K562 (cell line): ENCODE results near the gene P2RY11. TPM values are rescaled to one million over a fixed set of nuclear protein-coding genes. Genes with fewer than 3 reads are reported as not detected.

Experiments
- DMBX1 ChIP-seq: fragments of 250-450 bp; sonication (Bioruptor Pico); IDR thresholded peaks from 2 replicates; pipeline ENCODE4 v1.8.0; 2022; ENCODE audit warnings: inconsistent platforms, mild to moderate bottlenecking, moderate library complexity, borderline replicate concordance
- FOXJ2 ChIP-seq: fragments of 200-800 bp; sonication (Bioruptor generic); IDR thresholded peaks from 2 replicates; pipeline ENCODE4 v1.6.1; 2016; ENCODE audit warnings: missing genetic modification characterization, missing compliant biosample characterization
- KLF16 ChIP-seq: IDR thresholded peaks from 2 replicates; pipeline ENCODE4 v1.6.1; 2016; ENCODE audit warnings: antibody characterized with exemption
- MCM3 ChIP-seq: fragments of 450-650 bp; IDR thresholded peaks from 2 replicates; pipeline ENCODE4 v1.6.1; 2016
- MYNN ChIP-seq, 2 experiments: sonication (generic); formaldehyde crosslinking in 1 of 2; IDR thresholded peaks; 2 replicates each; pipeline versions ENCODE4 v1.5.0 to v1.6.1; 2016 to 2020; ENCODE audit warnings: antibody characterized with exemption in 1 of 2, missing genetic modification reagents in 1 of 2
- NFIC ChIP-seq: fragments of 450-650 bp; IDR thresholded peaks from 2 replicates; pipeline ENCODE4 v1.6.1; 2017; ENCODE audit warnings: mild to moderate bottlenecking, inconsistent platforms
- POLR2AphosphoS2 ChIP-seq: IDR thresholded peaks from 2 replicates; pipeline ENCODE4 v1.6.1; 2012; ENCODE audit warnings: low read length, improper control_type of control experiment
- PRMT5 ChIP-seq: sonication (generic); formaldehyde crosslinking; IDR thresholded peaks from 2 replicates; pipeline ENCODE4 v1.5.0; 2020; ENCODE audit warnings: missing genetic modification reagents
- REST ChIP-seq, 2 experiments: fragments of 450-650 bp; formaldehyde crosslinking in 1 of 2; IDR thresholded peaks; 2 replicates each; pipeline versions ENCODE4 v1.4.0 to v1.6.1; 2014 to 2020; ENCODE audit warnings: mild to moderate bottlenecking in 2 of 2, borderline replicate concordance in 1 of 2, low read depth in 1 of 2
- SIN3A ChIP-seq, 2 experiments: fragments of 150-350 bp in 1 of 2; IDR thresholded peaks; 2 replicates each; pipeline ENCODE4 v1.6.1; 2011 to 2016; ENCODE audit warnings: borderline replicate concordance in 2 of 2, low read depth in 2 of 2, low read length in 2 of 2, mild to moderate bottlenecking in 2 of 2, moderate library complexity in 2 of 2; ENCODE audit not compliant: control insufficient read depth in 1 of 2
- SMC3 ChIP-seq: conservative IDR thresholded peaks from 2 replicates; pipeline ENCODE4 v1.6.1; 2011; ENCODE audit warnings: low read depth, low read length, improper control_type of control experiment; ENCODE audit not compliant: insufficient read depth
- SRF ChIP-seq, 2 experiments: fragments of 250-450, 450-650 bp in 1 of 2; sonication (Bioruptor Pico) in 1 of 2; sonication (generic) in 1 of 2; formaldehyde crosslinking; IDR thresholded peaks; 2 replicates each; pipeline versions ENCODE4 v1.5.0 to v1.5.1; 2020 to 2022; ENCODE audit warnings: mild to moderate bottlenecking in 1 of 2, missing genetic modification reagents in 1 of 2
- TCF3 ChIP-seq: sonication (generic); formaldehyde crosslinking; IDR thresholded peaks from 2 replicates; pipeline ENCODE4 v1.4.0; 2020; ENCODE audit warnings: mild to moderate bottlenecking, missing genetic modification reagents
- TCF7L2 ChIP-seq: fragments of 150-350 bp; IDR thresholded peaks from 2 replicates; pipeline ENCODE4 v1.6.1; 2016; ENCODE audit warnings: low read depth, mild to moderate bottlenecking, low read length, moderate library complexity
- ZNF212 ChIP-seq: fragments of 450-650 bp; formaldehyde crosslinking; IDR thresholded peaks from 2 replicates; pipeline ENCODE4 v1.4.0; 2020; ENCODE audit warnings: mild to moderate bottlenecking
- ZNF436 ChIP-seq: fragments of 250-450, 450-650 bp; sonication (Bioruptor Pico); formaldehyde crosslinking; IDR thresholded peaks from 2 replicates; pipeline ENCODE4 v1.7.0; 2020; ENCODE audit warnings: mild to moderate bottlenecking
- ZNF512 ChIP-seq: IDR thresholded peaks from 2 replicates; pipeline ENCODE4 v1.6.1; 2016; ENCODE audit warnings: missing genetic modification characterization, missing compliant biosample characterization
- ZNF551 ChIP-seq: fragments of 250-450 bp; sonication (Bioruptor Pico); IDR thresholded peaks from 2 replicates; pipeline ENCODE4 v1.5.0; 2021; ENCODE audit warnings: mild to moderate bottlenecking, moderate library complexity
- polyA plus RNA-seq, 8 experiments: library from polyadenylated mRNA; depleted of rRNA in 4 of 8; stranded (reverse) in 5 of 8; unstranded in 3 of 8; fragments of >200 nt; fragmentation: Nextera tagmentation in 2 of 8; fragmentation: Illumina TruSeq in 1 of 8; extraction: Ambion mirVana in 2 of 8; extraction: Trizol in 1 of 8; gene quantifications; 2 replicates each; pipeline versions ENCODE4 v1.2.1 to v1.2.3, GENCODE V29; 2011 to 2014; ENCODE audit warnings: inconsistent platforms in 1 of 8, missing spikeins in 1 of 8
- total RNA-seq, 7 experiments: library from RNA; depleted of rRNA in 6 of 7; stranded (reverse); fragments of >200 nt in 6 of 7; fragmentation: Illumina TruSeq in 2 of 7; extraction: Trizol in 2 of 7; gene quantifications; 2 replicates each; pipeline versions ENCODE4 v1.2.1 to v1.2.3, GENCODE V29; 2011 to 2021; ENCODE audit warnings: low replicate concordance in 1 of 7

The P2RY11 gene
- total and polyA plus RNA-seq, 9 of the 15 experiments (the other 6 are each of a cell fraction or from before 2014, with no cell fraction given) = 0.03 to 10.1 (median 1.5) TPM

GRCh38 chr19:10112895-10113591 is 1.6 kb downstream of the P2RY11 start (continued):
- no peak for TF ChIP-seq ZNF512 (tag)
- no peak for TF ChIP-seq FOXJ2 (tag)
- no peak for TF ChIP-seq DMBX1 (CRISPR knock-in tag)
- no peak for TF ChIP-seq ZNF212 (CRISPR knock-in tag)
- no peak for TF ChIP-seq PRMT5 (CRISPR knock-in tag)
- peak in 1 of 2 experiments; percentile 30; a peak in 1 of 4 replicates for TF ChIP-seq SRF (CRISPR knock-in tag; IDR thresholded peaks at IDR 0.05)
- 0 out of 4 replicates have a peak, but pooled peaks of 1 of the 2 experiments have one; percentile 14 for TF ChIP-seq SIN3A (IDR thresholded peaks at IDR 0.05; ENCODE audit: borderline replicate concordance in 2 of 2, control insufficient read depth in 1 of 2, low read depth in 2 of 2, low read length in 2 of 2)
- TF ChIP-seq NFIC = 0 out of 2 replicates have a peak, but pooled peaks have one; percentile 27
- no peak for TF ChIP-seq ZNF551
- no peak for TF ChIP-seq TCF3 (CRISPR knock-in tag)
- peak; percentile 71; the same call in 1 of the 2 replicates for TF ChIP-seq MYNN (IDR thresholded peaks at IDR 0.05)
- no peak for TF ChIP-seq MYNN (CRISPR knock-in tag; IDR thresholded peaks at IDR 0.05)
- no peak for TF ChIP-seq ZNF436 (CRISPR knock-in tag)
- peak; percentile 43; the same call in 1 of the 2 replicates for TF ChIP-seq POLR2AphosphoS2
- no peak for TF ChIP-seq MCM3
- TF ChIP-seq SMC3 = peak; percentile 64
- no peak for TF ChIP-seq TCF7L2
- 0 out of 2 replicates have a peak, but pooled peaks have one; percentile 28 for TF ChIP-seq KLF16
- TF ChIP-seq REST (IDR thresholded peaks at IDR 0.05; ENCODE audit: borderline replicate concordance) = peak; percentile 45; the same call in 1 of the 2 replicates
- TF ChIP-seq REST (CRISPR knock-in tag; IDR thresholded peaks at IDR 0.05; ENCODE audit: low read depth) = peak; percentile 57
